COLO668 (cell line): ENCODE results near the gene BRINP2.

Experiments
- DNase-seq: peaks from one replicate; lab custom pipeline; 2025; ENCODE audit not compliant: unreplicated experiment; lab: John Stamatoyannopoulos, UW

BRINP2 gene

DNA sequence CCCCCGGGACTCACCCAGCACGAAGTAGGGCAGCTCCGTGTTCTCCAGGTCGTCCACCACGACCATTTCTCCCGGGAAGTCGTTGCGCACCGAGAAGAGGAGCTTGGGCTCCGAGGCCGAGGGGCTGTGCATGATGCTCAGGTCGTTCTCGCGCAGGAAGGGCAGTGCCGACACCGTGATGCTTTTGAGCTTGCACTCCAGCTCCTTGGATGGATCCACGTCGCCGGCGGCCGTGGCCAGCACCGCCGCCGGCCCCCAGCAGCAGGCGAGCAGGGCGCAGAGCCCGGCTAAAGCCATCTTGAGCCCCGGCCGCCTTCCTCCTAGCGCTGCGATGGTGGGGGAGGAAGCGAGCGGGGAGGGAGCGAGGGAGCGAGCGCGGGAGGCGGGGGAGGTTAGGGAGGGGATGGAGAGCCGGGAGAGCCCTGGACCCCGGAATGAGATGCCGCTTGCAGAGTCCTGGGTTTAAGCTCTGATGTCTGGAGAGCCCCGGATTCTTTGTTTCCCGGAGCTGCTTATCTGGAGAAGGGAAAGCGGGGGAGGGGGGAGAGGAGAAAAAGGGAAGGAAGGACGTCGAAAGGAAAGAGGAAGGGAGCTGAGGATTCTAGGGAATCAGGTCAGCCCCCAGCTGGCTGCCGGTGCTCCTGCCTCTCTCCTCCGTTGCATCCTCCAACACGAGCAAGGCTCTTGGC is 6.2 kb upstream of the BRINP2 start, which contains the start of gene ASTN1:
ASTN1 (minus strand) TSS at position 333 of the 689 bp plus-strand sequence; CDS start at position 297, 36 bp downstream.
- peak; percentile 48 for DNase-seq

DNA sequence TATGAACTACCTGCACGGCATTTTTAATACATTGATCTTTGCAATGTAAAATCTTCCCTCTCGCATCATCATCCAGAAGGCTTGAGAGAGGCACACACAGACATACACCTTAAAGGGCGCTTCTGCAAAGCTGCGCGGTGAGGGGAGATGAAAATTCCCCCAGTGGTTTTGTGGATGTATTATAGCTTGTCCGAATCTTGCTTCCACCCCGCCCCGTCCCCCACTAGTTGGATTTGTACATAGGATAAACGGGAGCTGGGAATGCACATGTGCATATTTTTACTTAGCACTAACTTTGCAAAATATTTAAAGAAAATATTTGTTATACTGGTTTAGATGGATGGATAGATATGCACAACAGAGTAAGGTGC is 5.7 kb upstream of the BRINP2 start:
- DNase-seq: no peak

DNA sequence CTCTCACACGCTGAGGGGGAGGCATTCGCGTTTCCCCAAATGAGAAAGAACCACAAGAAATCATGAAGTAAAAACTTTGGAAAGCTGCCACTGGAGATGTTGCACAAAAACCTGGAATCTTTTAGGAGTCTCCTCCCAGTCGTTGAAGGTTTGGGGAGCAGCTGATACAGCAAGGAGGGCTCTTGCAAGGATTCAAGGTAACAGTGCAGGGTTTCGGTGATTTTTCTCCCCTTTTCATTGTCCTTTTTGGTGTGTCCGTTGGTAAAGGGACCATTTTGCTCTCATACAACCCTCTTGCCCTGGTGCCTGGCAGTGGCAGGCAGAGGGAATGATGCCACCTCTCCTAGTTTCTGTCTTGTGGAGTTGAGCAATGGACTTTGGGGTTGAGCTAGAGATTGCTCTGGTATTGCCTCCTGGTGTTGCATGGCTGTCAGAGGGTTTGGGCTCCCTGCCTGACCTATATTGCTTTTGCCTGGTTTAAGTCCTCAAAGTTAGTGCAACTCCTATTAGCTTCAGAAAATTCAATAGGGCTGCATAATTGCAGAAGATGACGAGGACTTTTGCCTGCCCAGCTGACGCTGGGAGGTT is 872 bp downstream of the BRINP2 start:
- DNase-seq: no peak

DNA sequence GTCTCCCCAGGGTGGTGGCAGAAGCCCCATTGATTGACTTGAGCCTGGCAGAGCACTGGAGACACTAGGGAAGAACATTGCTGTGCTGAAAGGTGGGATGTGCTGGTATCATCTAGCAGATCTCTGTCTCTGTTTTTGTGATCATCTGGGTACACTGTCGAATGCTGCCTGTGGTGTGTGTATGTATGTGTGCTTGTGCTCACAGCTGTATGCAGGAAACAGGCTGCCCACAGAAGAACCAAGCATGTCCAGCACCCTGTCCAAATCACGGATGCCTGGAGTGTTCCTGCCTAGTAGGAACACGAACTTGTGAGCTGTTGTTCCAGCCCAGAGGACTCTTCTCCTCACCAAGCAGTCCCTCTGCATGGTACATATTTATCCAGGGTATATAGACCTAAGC is 1.5 kb downstream of the BRINP2 start:
- DNase-seq: no peak

DNA sequence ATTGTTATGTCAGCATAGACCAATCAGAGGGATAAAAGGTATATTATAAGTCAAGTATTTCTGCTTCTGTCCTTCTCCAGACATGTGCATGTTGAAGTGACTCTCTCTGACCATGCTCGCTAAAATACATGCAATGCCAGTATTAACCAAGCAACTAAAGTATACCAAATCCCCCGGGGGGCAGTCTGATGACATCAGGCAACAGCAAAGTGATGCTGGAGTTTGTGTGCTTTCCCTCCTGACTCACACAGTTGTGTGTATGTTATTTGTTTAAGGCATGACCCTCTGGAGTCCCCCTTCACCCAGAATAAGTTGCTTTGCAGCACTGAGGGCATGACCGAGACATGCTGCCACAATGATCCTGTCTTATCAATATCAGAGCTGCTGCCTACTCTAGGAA is 2.1 kb downstream of the BRINP2 start:
- no peak for DNase-seq

DNA sequence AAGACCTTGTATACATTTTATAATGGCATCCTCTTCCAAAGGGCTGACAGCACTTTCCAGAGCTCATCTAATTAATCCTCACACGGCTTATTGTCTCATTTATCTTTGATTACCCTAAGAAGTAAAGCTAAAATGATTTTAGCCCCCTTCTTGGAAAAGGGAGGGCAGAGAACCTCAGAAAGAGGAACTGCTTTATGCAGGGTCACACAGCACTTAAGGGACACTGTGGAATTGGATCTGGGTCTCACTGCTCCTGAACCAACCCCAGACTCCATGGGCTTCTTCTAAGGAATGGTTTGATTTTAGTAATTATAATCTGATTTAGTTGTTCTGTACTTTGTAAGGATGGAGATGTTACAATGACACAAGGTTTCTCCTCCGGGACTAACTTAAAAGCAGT is 3.2 kb downstream of the BRINP2 start:
- no peak for DNase-seq

DNA sequence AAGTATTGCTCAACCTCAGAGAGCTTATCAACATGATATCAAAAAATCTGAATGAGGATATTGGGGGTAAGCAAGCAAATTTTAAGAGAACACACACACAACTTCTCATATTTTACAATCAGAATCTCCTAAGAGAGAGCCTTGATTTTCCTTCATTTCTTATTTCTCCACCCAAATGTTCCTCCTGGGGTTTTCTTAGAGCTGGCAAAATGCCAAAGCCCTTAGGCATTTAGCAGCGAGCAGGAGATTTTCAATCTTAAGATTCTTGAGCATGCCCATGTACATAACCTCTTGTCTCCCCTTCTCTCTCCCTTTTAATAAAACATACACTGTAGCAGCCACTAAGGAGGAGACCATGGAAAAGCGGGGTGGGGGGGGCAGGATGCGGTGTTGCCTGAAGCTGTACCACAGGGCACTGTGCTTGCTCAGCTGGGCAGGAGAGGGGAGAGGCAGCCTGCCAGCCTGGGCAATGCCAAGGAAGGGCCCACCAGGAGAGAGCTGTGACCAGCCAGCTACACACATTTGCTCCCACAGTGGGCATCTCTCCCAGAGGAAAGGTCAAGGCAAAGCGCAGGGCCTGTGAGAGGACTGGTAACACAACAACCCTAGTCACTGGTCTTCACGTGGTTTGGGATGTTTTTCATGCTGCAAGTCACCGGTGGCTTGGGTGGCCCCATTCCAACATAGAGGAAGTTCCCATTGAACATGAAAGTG is 4.3 kb downstream of the BRINP2 start:
- no peak for DNase-seq

DNA sequence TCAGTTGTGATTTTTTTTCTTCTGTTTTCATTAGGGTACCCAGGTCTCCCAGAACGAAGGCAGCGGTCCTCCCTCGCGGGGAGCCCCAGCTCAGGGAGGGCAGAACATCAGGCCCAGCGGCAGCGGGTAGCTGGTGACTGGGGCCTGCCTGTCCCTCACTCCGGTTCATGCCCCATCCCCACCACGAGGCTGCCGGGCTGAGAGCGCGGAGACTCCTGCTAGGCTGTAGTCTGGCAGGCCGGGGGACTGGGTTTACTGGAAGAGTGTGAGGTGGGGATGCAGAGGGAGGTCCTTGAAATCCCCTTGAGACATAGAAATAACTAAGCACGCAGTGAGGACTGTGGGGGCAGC is 10.5 kb downstream of the BRINP2 start:
- DNase-seq: no peak

DNA sequence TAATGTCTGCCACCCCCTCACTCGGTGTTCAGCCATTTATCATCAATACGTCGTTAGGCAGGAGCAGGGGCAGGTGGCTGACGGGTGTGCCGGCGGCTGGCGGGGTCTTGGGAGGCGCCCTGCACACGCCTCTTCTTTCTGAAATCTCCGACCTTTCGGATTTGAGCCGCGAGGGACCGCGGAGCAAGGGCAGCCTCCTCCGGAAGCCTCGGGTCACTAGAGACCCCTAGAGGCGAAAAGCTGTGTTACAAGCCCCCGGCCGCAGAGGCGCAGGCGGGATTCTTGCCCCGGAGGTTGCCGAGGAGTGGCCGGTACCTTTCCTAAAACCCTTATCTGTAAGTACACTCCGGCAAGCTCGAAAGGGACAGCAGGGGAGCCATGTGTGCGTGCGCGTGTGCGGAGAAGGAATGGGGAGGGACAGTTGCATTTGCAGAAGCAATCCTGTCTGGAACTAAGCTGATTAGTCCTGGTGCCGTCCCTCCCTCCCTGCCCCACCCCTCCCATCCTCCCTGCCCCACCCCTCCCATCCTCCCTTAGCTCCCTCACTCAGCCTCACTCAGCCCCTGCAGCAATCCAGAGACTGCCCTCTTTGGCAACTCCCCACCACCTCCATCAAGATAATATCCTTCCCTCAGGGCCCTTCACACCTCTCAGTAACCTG is 11.0 kb downstream of the BRINP2 start:
- DNase-seq: peak; percentile 79

DNA sequence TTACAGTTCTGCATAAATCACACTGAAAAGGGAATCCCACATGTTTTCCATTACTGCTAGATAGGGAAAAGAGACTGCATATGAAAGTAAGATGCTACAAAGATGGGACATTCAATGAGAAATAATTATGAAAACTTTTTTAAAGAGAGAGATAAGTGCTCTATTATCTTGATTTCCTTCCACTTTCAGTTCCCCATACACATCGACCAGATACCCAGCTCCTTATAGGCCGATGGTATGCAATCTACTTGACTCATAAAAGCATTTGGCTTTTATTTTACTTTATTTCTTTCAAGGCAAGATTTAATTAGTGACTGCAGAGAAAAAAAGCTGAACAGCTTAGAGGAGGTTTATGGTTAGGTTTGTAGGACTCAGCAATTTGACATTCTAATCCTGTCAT is 13.1 kb downstream of the BRINP2 start:
- no peak for DNase-seq

DNA sequence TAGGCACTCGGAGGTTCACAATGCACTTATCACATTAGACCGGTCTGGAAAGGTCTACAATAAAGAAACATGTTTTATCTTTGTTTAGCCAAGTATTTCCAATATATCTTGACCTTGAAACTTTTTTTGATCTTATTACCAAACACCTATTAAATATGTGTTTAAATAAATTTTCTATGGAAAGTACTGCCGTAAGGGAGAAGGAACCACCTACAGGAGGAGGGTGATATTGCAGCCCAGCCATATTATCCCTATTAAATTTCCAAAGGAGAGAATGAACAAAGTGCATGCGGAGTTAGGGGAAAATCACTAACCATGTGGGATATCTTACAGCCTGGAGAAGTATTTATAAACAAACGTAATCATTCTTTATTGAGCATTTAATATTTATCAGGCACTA is 14.5 kb downstream of the BRINP2 start:
- peak; percentile 37 for DNase-seq

DNA sequence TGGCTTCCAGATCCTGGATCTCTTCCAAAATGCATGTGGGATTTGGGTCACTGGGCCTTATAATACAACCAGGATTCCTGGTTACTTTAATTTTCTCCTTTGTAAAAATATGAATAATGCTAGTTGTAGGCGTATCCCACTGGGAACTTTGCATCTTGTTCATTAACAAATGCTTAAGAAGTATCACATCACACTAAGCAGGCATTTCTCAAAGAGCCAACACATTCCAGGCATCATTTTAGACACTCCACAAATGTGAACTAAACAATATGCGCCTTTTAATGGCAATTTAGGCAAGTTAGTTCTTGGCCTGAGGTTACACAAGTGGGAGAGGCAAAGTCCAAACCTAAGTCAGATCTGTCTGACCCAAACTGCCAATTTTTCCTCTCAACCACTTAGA is 15.9 kb downstream of the BRINP2 start:
- DNase-seq: no peak

DNA sequence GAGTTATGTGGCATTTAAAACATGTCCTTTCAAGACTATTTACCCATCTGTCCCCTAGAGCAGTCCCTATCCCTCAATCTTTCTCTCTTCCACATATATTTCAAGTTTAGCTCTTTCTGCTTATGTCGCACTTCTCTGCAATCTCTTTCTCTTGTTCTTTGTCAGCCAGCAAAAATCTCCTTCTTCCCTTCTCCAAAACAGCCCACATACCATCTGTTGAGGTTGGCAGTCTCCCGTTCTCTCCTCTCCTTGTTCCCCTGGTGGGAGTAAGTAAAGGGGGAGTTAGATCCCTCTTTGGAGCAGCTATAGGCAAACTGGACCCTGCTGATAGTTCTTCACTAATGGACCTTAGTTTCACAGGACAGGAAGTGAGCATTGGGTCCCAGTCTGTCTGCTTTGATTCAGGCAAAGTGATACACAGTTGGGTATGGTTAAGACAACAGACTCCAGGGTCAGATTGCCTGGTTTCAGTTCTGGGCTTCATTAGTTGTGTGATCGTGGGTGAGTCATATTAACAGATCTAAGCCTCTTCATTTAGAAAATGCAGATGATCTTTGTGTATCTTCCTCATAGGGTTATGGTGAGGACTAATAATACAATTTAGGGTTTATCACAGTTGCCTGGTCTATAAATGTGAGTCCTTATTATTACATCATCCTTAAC is 19.7 kb downstream of the BRINP2 start:
- DNase-seq: no peak

DNA sequence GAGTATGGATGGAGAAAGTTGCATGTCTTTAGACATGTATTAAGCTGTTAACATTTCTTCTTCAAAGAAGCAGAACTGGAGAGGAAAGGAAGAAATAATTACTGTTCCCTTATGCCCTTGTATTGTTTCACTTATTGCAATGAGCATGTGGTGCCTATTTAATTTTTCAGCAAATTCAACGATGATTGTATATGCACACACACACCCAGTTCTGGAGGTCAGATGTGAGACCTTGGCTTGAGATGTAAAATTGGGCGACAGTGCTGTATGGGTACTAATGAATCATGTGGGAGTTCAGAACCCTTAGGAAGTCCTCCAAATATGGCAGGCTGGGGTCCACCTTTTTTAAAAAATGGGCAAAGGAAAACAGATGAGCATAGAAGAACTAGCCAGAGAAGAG is 27.5 kb downstream of the BRINP2 start:
- DNase-seq: no peak

DNA sequence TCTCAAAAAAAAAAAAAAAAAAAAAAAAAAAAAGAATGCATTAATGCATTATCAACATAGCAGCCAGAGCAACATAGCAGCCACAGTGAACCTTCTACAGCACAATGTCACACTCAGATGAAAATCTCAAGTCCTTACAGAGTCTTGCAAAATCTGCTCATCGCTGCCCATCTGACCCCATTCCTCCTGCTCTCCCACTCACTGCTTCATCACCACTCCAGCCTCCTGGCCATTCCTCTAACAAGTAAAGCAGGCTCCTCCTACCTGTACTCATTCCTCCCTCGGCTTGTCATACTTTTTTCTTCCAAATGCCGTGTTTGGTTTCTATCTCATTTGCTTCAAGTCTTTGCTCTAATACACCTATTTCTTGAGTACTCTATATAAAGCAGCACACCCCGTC is 29.5 kb downstream of the BRINP2 start:
- no peak for DNase-seq

DNA sequence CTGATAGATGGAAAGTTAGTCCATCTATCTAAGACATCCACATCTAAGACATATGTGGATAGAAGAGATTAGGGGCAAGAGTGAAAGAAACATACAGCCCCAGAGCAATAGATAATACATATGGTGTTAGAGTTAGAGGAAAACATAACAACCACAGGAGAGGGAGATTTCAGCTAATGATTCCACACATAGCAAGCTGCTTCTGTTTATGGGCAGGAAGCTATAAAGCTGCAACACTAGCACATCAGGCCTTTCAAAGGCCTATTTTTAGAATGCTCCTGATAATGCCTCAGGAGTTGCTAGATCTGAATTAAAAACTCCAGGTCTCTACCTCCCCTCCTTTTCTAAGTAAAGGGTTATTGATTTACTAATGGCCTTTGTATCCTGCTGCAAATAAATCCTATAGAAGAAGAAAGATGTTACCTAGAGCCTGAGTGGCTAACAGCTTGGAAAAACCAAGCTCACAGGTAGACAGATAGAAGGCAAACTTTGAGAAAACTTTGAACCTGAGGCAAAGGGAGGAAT is 36.1 kb downstream of the BRINP2 start:
- DNase-seq: no peak

DNA sequence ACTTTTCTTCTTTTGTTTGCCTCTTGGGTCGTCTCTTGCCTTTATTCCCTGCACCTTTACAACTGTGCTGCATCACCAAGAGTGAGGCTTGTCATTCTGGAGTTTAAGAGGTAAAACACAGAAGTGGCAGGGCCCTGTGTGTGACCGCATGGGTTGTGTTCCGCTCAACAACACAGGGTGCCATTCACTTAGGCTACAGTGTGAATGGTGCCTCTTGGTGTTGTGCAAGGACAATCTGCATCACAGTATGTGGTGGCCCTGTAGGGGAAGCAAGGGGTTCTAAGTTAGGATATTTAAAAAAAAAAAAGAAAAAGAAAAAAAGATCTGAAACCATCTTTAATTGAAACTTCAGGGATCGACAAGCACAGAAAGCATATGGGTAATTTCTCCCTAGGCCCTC is 38.2 kb downstream of the BRINP2 start:
- no peak for DNase-seq

DNA sequence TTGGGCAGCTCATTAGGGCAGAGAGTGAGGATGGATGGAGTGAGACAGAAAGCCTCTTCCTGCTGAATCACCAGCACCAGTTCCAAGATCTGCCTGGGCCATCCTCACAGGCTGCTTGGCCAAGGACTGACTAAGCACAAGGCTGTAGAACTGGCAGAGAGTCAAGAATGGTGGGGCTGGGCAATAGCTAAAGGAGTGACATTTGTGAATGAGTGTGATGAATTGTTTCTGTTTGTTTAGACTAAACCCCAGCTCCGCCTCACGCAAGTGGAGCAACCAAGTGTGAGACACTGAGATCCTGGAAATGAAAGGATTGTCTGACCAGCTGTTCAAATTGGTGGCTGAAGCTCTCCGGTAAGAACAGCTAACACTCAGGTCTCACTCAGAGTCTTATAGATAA is 38.6 kb downstream of the BRINP2 start:
- DNase-seq: peak; percentile 79

DNA sequence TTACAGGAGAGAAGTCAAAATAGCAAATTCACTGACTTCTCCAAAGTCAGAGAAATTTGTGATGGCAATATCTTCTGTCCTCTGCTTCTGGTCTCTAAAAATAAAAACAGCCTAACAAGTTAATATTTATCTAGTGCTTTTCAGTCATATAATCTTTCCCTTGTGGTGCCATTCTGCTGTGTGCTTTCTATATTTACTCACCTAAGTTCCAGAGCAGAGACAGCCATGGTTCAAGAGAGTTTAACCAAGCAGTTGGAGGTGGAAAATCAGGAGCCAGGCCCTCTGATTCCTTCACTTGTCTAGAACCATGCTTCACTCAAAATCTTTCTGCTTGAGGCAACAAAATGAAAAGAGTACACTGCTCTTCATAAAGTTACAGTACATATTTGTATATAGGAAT is 39.3 kb downstream of the BRINP2 start:
- no peak for DNase-seq

DNA sequence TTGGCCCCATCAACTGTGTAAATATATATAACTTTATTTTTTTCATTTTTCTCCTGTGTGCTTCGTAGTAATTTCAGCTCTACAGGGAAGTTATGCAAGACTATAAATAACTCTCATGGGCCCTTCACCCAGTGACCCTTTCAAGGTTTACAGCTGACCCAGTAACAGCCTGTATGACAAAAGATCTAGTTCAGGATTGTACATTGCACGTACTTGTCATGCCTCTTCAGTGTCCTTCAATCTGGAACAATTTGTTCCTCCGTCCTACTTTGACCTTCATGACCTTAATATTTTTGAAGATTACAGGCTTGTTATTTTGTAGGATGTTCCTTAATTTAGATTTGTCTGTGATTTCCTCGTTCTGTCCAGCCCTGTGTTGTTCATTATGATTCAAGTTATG is 40.5 kb downstream of the BRINP2 start:
- no peak for DNase-seq

DNA sequence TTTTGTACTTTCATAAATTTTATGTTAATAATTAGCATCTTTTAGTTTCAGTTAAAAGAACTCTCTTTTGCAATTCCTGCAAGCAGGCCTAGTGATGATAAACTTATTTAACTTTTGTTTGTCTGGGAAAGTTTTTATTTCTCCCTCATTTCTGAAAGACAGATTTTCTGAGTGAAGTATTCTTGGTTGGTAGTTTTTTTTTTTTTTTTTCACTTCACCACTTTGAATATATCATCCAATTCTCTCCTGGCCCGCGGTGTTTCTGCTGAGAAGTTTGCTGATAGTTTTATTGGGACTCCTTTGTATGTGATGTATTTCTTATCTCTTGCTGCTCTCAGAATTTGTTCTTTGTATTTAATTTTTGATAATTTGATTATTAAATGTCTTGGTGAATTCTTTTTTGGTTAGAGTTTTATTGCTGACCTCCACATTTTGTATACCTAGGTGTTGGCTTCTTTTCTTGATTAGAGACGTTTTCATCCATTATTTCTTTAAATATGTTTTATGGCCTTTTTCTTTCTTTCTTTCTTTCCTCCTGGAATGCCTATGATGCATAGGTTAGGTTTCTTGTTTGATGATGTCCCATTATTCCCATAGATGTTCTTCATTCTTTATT is 45.9 kb downstream of the BRINP2 start:
- DNase-seq: no peak
